ENCODE data around the gene PCNX3. TPM values are rescaled to one million over a fixed set of nuclear protein-coding genes. Genes with fewer than 3 reads are reported as not detected.

The PCNX3 gene
- total and polyA plus RNA-seq, 2 of the 13 experiments (the other 11 are each of a cell fraction or from before 2014, with no cell fraction given), result 16.2 to 23.0 TPM

DNA sequence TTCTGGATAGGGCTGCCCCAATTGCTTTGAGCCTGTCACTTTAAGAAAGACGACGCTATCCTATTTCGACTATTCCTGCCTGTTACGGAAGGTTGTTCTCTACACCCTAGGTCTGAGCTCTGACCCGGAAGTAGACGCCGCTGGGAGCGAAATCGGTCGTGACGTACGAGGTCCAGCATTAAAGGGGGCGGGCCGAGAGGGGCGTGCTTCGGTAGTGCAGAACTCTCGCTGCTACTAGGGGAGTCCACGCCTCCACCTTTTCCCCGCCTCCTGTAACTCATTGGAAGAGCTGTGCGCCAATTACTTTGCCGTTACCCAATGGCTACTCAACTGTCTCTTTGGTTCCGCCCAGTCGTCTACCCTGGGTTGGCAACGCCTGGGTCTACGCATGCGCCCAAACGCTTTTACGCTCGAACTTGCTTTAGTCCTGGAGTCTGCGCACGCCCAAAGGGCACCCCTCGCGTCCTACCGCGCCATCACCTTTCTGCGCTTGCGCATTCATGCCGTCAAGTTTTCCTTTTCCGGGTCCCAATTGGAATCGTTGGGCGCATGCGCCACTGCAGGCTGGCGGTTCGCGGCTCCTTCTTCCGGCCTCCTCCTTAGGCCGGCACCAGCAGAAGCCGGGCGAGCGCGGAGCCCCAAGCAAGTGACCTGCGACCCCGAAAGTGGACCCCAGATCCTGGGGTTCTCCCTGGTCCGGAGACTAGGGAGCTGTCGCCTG is at the start of gene PCNX3 (continued):
- no peak for TF ChIP-seq ZNF326 (CRISPR knock-in tag; IDR thresholded peaks at IDR 0.05; ENCODE audit: borderline replicate concordance)
- TF ChIP-seq ZKSCAN8 (CRISPR knock-in tag; IDR thresholded peaks at IDR 0.05; ENCODE audit: borderline replicate concordance), result no peak
- TF ChIP-seq ZNF441 (CRISPR knock-in tag; IDR thresholded peaks at IDR 0.05; ENCODE audit: borderline replicate concordance), result no peak
- TF ChIP-seq, protein P1, sequence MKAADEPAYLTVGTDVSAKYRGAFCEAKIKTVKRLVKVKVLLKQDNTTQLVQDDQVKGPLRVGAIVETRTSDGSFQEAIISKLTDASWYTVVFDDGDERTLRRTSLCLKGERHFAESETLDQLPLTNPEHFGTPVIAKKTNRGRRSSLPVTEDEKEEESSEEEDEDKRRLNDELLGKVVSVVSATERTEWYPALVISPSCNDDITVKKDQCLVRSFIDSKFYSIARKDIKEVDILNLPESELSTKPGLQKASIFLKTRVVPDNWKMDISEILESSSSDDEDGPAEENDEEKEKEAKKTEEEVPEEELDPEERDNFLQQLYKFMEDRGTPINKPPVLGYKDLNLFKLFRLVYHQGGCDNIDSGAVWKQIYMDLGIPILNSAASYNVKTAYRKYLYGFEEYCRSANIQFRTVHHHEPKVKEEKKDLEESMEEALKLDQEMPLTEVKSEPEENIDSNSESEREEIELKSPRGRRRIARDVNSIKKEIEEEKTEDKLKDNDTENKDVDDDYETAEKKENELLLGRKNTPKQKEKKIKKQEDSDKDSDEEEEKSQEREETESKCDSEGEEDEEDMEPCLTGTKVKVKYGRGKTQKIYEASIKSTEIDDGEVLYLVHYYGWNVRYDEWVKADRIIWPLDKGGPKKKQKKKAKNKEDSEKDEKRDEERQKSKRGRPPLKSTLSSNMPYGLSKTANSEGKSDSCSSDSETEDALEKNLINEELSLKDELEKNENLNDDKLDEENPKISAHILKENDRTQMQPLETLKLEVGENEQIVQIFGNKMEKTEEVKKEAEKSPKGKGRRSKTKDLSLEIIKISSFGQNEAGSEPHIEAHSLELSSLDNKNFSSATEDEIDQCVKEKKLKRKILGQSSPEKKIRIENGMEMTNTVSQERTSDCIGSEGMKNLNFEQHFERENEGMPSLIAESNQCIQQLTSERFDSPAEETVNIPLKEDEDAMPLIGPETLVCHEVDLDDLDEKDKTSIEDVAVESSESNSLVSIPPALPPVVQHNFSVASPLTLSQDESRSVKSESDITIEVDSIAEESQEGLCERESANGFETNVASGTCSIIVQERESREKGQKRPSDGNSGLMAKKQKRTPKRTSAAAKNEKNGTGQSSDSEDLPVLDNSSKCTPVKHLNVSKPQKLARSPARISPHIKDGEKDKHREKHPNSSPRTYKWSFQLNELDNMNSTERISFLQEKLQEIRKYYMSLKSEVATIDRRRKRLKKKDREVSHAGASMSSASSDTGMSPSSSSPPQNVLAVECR (CRISPR knock-in tag; IDR thresholded peaks at IDR 0.05; ENCODE audit: borderline replicate concordance), result peak; percentile 85
- no peak for TF ChIP-seq ZNF234 (CRISPR knock-in tag; conservative IDR thresholded peaks at IDR 0.05)
- TF ChIP-seq ZNF577 (CRISPR knock-in tag; IDR thresholded peaks at IDR 0.05; ENCODE audit: borderline replicate concordance, low read depth), result no peak
- no peak for TF ChIP-seq ZNF496 (CRISPR knock-in tag; IDR thresholded peaks at IDR 0.05; ENCODE audit: insufficient replicate concordance)
- TF ChIP-seq, protein P2, sequence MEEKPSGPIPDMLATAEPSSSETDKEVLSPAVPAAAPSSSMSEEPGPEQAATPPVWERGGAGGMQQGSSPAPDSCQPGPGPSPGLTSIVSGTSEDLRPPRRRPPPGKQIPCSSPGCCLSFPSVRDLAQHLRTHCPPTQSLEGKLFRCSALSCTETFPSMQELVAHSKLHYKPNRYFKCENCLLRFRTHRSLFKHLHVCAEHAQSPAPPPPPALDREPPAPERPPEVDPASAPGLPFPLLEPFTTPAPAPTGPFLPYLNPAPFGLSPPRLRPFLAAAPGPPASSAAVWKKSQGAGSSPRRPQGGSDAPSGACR (CRISPR knock-in tag; IDR thresholded peaks at IDR 0.05), result no peak; the same call in 1 of the 2 replicates
- peak; percentile 95 for TF ChIP-seq ATF1 (CRISPR knock-in tag; IDR thresholded peaks at IDR 0.05)
- TF ChIP-seq, protein P3, sequence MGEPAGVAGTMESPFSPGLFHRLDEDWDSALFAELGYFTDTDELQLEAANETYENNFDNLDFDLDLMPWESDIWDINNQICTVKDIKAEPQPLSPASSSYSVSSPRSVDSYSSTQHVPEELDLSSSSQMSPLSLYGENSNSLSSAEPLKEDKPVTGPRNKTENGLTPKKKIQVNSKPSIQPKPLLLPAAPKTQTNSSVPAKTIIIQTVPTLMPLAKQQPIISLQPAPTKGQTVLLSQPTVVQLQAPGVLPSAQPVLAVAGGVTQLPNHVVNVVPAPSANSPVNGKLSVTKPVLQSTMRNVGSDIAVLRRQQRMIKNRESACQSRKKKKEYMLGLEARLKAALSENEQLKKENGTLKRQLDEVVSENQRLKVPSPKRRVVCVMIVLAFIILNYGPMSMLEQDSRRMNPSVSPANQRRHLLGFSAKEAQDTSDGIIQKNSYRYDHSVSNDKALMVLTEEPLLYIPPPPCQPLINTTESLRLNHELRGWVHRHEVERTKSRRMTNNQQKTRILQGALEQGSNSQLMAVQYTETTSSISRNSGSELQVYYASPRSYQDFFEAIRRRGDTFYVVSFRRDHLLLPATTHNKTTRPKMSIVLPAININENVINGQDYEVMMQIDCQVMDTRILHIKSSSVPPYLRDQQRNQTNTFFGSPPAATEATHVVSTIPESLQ (CRISPR knock-in tag; conservative IDR thresholded peaks at IDR 0.05), result no peak
- no peak for TF ChIP-seq MAFK (conservative IDR thresholded peaks at IDR 0.05 in 1 of 2, IDR thresholded peaks at IDR 0.05 in 1 of 2; ENCODE audit: low read length in 2 of 2)
- peak; percentile 61; the same call in 1 of the 2 replicates for TF ChIP-seq ZNF547 (CRISPR knock-in tag; IDR thresholded peaks at IDR 0.05)
- TF ChIP-seq, protein P4, sequence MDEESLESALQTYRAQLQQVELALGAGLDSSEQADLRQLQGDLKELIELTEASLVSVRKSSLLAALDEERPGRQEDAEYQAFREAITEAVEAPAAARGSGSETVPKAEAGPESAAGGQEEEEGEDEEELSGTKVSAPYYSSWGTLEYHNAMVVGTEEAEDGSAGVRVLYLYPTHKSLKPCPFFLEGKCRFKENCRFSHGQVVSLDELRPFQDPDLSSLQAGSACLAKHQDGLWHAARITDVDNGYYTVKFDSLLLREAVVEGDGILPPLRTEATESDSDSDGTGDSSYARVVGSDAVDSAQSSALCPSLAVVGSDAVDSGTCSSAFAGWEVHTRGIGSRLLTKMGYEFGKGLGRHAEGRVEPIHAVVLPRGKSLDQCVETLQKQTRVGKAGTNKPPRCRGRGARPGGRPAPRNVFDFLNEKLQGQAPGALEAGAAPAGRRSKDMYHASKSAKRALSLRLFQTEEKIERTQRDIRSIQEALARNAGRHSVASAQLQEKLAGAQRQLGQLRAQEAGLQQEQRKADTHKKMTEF (CRISPR knock-in tag; IDR thresholded peaks at IDR 0.05), result peak; percentile 30; the same call in 1 of the 2 replicates
- peak; percentile 64; the same call in 1 of the 2 replicates for TF ChIP-seq HNF4G (IDR thresholded peaks at IDR 0.05; ENCODE audit: borderline replicate concordance, low read depth, low read length)
- no peak for TF ChIP-seq HNF4G (CRISPR knock-in tag; IDR thresholded peaks at IDR 0.05; ENCODE audit: borderline replicate concordance, low read depth)
- TF ChIP-seq ZNF317 (CRISPR knock-in tag; IDR thresholded peaks at IDR 0.05), result no peak
- no peak for TF ChIP-seq MTA3 (CRISPR knock-in tag; IDR thresholded peaks at IDR 0.05)
- TF ChIP-seq, protein P5, sequence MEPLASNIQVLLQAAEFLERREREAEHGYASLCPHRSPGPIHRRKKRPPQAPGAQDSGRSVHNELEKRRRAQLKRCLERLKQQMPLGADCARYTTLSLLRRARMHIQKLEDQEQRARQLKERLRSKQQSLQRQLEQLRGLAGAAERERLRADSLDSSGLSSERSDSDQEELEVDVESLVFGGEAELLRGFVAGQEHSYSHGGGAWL (CRISPR knock-in tag; IDR thresholded peaks at IDR 0.05), result peak; percentile 64
